Adrenal gland (tissue), 12 donors: ENCODE measurements around the gene HDGFL3. TPM values are rescaled to one million over a fixed set of nuclear protein-coding genes. Genes with fewer than 3 reads are reported as not detected.
"Not testable (repeated sequence)": the region's sequence is repeated elsewhere in the genome, so short reads cannot be mapped to it uniquely, and the experiment has no call there.

Experiments
- DNase-seq, 7 donors: peaks; one replicate each; pipeline ENCODE4 v3.0.0-alpha.2; 2019 to 2020
- H3K27ac ChIP-seq, 5 donors: fragments of 200-600 bp; sonication (generic) in 4 of 5; 1 replicate in 3 of 5; 2 replicates in 2 of 5; pipeline versions ENCODE4 v1.5.1 to v1.8.0; 2016 to 2020; ENCODE audit warnings: mild to moderate bottlenecking in 1 of 5
- H3K27me3 ChIP-seq: fragments of 200-600 bp; 2 replicates; pipeline ENCODE4 v1.8.0; 2021
- H3K36me3 ChIP-seq, 2 donors: fragments of 200-600 bp; replicated peaks in 1 of 2; 1 replicate in 1 of 2; 2 replicates in 1 of 2; pipeline versions ENCODE4 v1.5.1 to v1.8.0; 2018 to 2022
- H3K4me1 ChIP-seq, 2 donors: fragments of 200-600 bp; replicated peaks in 1 of 2; 1 replicate in 1 of 2; 2 replicates in 1 of 2; pipeline versions ENCODE4 v1.5.1 to v1.8.0; 2018 to 2021
- H3K4me3 ChIP-seq, 4 donors: fragments of 200-600 bp; sonication (generic) in 3 of 4; one replicate each; pipeline ENCODE4 v1.5.1; 2016 to 2018
- H3K9me3 ChIP-seq, 3 donors: fragments of 200-600 bp; sonication (generic) in 1 of 3; replicated peaks in 1 of 3; 1 replicate in 2 of 3; 2 replicates in 1 of 3; pipeline versions ENCODE4 v1.5.1 to v1.8.0; 2016 to 2021
- POLR2A ChIP-seq, 2 donors: fragments of 450-650 bp; IDR thresholded peaks; one replicate each; pipeline ENCODE4 v1.6.1; 2017; ENCODE audit warnings: antibody characterized with exemption in 2 of 2, mild to moderate bottlenecking in 2 of 2, moderate library complexity in 1 of 2
- WGBS, 4 donors: extraction: QIAGEN DNeasy Blood & Tissue Kit in 2 of 4; methylation state at CpG; one replicate each; pipeline versions ENCODE4 v1.1.5 to v1.1.7; 2013 to 2017; 5-methylcytosine and 5-hydroxymethylcytosine counted together
- intact Hi-C, 2 donors: fragments of 100-400 bp; cut with DNase I; formaldehyde crosslinking; loops; one replicate each; pipeline versions ENCODE4 v1.14.1 to v1.15.0; 2022 to 2023
- polyA plus RNA-seq, 3 donors: library from polyadenylated mRNA; stranded (reverse); fragments of 200-250 nt in 2 of 3; fragments of 350-450 nt in 1 of 3; fragmentation: Illumina TruSeq in 1 of 3; extraction: RNeasy Lipid Tissue Mini Kit (QIAGEN cat#74804) in 1 of 3; gene quantifications; one replicate each; pipeline ENCODE4 v1.2.3, GENCODE V29; 2013 to 2014
- total RNA-seq, 9 donors: library from RNA; depleted of rRNA in 4 of 9; stranded (reverse); fragments of >200 nt in 4 of 9; fragments of 120-200 nt in 1 of 9; fragmentation: NEBNext Ultra II Directional in 1 of 9; extraction: Animal tissue kit (Norgen Biotek cat#: 25700) in 1 of 9; gene quantifications; one replicate each; pipeline versions ENCODE4 v1.1.0 to v1.2.4, GENCODE V29; 2013 to 2023
- TF ChIP-seq, protein P1 (sequence below), 6 experiments: fragments of 450-650 bp in 4 of 6; fragments of 200-600 bp in 2 of 6; sonication (generic) in 1 of 6; IDR thresholded peaks; 1 replicate in 5 of 6; 2 replicates in 1 of 6; pipeline versions ENCODE4 v1.5.1 to v1.8.0; 2016 to 2021; ENCODE audit warnings: antibody characterized with exemption in 6 of 6, mild to moderate bottlenecking in 2 of 6, moderate library complexity in 1 of 6
- donor health status: healthy with polysubstance abuse.
- donor health status: Bipolar disorder and iron deficiency.
- donor health status: DM: yes; HTN: yes; CAD: no.
- donor health status: DM: no; HTN: no; CAD: no.
- donor health status: DM: no; HTN: no; CAD: no.
- donor health status: DM: yes; HTN: yes; CAD: no.

HDGFL3 gene
- total and polyA plus RNA-seq, 12 donors = 9.3 to 82.2 (median 52.9) TPM

DNA sequence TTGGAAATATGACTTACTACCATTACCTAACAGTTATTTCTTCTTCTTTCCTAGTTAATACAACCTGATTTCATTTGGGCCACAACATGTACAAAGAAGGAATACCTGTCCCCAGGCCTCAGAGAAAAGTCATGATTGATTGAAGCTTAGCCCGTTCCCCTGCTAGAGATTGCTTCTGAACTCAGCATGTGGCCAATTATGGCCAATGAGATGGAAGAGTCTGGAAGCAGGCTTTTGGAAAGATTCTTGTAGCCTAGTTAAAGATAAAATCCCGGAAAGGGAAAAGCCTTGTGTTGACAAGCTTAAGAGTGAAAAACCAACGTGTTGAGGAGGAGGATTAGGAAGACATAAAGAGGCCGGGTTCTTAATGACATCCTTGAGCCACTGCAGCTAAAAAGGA is 117.2 kb downstream of the HDGFL3 start:
- no peak for DNase-seq
- H3K4me3 ChIP-seq = no peak overlapping the region
- H3K27me3 ChIP-seq = no peaks in the 10 kb centered on the region
- no peak overlapping the region for H3K27ac ChIP-seq
- TF ChIP-seq POLR2A (IDR thresholded peaks at IDR 0.05) = no peak
- TF ChIP-seq, protein P1, sequence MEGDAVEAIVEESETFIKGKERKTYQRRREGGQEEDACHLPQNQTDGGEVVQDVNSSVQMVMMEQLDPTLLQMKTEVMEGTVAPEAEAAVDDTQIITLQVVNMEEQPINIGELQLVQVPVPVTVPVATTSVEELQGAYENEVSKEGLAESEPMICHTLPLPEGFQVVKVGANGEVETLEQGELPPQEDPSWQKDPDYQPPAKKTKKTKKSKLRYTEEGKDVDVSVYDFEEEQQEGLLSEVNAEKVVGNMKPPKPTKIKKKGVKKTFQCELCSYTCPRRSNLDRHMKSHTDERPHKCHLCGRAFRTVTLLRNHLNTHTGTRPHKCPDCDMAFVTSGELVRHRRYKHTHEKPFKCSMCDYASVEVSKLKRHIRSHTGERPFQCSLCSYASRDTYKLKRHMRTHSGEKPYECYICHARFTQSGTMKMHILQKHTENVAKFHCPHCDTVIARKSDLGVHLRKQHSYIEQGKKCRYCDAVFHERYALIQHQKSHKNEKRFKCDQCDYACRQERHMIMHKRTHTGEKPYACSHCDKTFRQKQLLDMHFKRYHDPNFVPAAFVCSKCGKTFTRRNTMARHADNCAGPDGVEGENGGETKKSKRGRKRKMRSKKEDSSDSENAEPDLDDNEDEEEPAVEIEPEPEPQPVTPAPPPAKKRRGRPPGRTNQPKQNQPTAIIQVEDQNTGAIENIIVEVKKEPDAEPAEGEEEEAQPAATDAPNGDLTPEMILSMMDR (IDR thresholded peaks at IDR 0.05) = no peak
- no peaks in the 10 kb centered on the region for H3K9me3 ChIP-seq
- no peaks in the 10 kb centered on the region for H3K4me1 ChIP-seq
- intact Hi-C loops = no loop called here
- 48 to 69% (median 60%) methylated on average over 4 of the region's 4 CpGs for WGBS, 4 donors
- H3K36me3 ChIP-seq = no peaks in the 10 kb centered on the region

DNA sequence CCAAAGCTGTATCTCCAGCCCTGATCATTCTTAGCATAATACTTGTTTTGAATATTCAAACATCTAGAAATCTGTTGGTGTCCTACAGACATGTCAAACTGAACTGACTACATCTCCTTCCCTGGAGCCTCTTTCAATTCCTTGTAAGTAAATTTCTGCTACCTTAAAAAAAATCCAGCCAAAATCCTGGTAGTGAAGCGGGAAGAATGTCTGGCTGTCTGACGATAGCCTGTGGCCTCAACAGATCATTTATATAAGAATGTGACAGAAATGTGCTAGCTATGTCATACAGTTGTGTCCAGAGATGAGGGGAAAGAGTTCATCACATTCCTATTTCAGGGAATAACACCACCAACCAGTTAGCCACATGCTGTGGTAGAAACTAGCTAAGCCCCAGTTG is 118.7 kb downstream of the HDGFL3 start:
- Histone ChIP-seq H3K4me1 (no peaks in the 10 kb centered on the region), H3K27ac (no peak overlapping the region), H3K36me3 (no peaks in the 10 kb centered on the region), H3K4me3 (no peak overlapping the region), H3K27me3 (no peaks in the 10 kb centered on the region), H3K9me3 (no peaks in the 10 kb centered on the region)
- no peak for TF ChIP-seq POLR2A (IDR thresholded peaks at IDR 0.05)
- TF ChIP-seq, protein P1 (IDR thresholded peaks at IDR 0.05) = no peak
- 81 to 85% (median 85%) methylated on average over 2 of the region's 2 CpGs for WGBS, 4 donors
- intact Hi-C loops = no loop called here
- DNase-seq = no peak

DNA sequence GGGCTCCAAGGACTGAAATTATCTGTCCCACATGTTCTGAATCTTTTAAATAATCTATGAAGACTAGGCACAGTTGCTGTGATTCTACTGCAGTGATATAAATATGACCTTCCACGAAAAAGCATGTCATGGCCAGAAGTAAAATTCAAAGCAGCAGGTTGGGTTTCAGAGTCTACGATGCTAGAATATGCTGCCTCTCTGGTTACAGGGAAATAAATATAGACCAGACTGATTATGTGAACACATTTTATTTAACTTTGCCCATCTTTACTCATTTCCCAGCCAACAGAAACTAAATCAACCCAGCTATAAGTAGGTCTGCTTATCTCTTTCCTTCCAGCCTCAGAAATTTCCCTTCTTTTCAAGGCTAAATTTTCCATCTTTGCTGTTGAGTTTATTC is 120.0 kb downstream of the HDGFL3 start:
- H3K4me3 ChIP-seq = no peak overlapping the region

DNA sequence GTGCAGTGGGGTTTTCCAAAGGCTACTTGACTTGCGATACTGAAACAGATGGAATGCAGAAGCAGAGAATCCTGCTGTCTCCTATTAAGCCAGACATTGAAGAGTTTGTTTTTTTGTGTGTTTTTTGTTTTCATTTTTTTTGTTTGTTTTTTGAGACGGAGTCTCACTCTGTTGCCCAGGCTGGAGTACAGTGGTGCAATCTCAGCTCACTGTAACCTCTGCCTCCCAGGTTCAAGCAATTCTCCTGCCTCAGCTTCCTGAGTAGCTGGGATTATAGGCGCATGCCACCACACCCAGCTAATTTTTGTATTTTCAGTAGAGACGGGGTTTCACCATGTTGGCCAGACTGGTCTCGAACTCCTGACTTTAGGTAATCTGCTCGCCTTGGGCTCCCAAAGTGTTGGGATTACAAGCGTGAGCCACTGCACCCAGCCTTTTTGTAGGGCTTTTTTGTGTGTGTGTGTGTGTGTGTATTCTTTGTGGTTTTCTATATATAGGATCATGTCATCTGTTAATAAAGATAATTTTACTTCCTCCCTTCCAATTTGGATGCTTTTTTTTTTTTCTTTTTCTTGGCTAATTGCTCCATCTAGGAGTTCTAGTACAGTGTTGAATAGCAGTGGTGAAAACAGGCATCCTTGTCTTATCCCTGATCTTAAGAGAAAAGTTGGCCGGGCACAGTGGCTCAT is 121.6 kb downstream of the HDGFL3 start:
- H3K27me3 ChIP-seq, H3K9me3 ChIP-seq, H3K36me3 ChIP-seq, H3K4me1 ChIP-seq, intact Hi-C loops, H3K27ac ChIP-seq, DNase-seq, H3K4me3 ChIP-seq: not testable (repeated sequence)
- WGBS, 4 donors = 88 to 95% (median 93%) methylated on average over 8 of the region's 8 CpGs

More for the DNA sequence above, 120.0 kb downstream of the HDGFL3 start:
- no peak for DNase-seq
- TF ChIP-seq, protein P1 (IDR thresholded peaks at IDR 0.05) = no peak
- TF ChIP-seq POLR2A (IDR thresholded peaks at IDR 0.05) = no peak
- Histone ChIP-seq H3K27ac (no peak overlapping the region), H3K9me3 (no peaks in the 10 kb centered on the region), H3K27me3 (no peaks in the 10 kb centered on the region), H3K36me3 (no peaks in the 10 kb centered on the region), H3K4me1 (no peaks in the 10 kb centered on the region)
- intact Hi-C loops = no loop called here
- 36 to 50% (median 46%) methylated on average over 2 of the region's 2 CpGs for WGBS, 4 donors

DNA sequence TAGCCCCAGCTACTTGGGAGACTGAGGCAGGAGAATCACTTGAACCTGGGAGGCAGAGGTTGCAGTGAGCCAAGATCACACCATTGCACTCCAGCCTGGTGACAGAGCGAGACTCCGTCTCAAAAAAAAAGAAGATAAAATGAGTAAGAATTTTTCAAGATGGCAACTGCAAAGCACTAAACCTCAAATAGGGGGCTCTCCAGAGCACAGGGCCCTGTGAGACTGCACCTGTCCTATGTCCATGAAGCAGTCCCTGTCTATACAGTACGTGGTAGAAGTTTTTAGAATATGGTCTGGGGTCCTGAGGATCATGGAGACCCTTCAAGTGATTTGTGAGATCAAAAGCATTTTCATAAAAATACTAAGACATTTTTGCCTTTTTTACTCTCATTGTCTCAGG is 122.2 kb downstream of the HDGFL3 start:
- WGBS, 4 donors = 87 to 98% (median 89%) methylated on average over 3 of the region's 3 CpGs
- H3K27me3 ChIP-seq, H3K4me3 ChIP-seq, H3K9me3 ChIP-seq, DNase-seq, H3K36me3 ChIP-seq, intact Hi-C loops, H3K27ac ChIP-seq, H3K4me1 ChIP-seq: not testable (repeated sequence)
